PC-3 (cell line): ENCODE data around the gene KRTAP4-5. TPM values are rescaled to one million over a fixed set of nuclear protein-coding genes. Genes with fewer than 3 reads are reported as not detected.
"Not testable (repeated sequence)": the region's sequence is repeated elsewhere in the genome, so short reads cannot be mapped to it uniquely, and the experiment has no call there.

Experiments
- ATAC-seq: fragments of 200-7000 bp; cut with Tn5 transposase; 2 replicates; pipeline ENCODE4 v1.9.1; 2020; ENCODE audit warnings: mild to moderate bottlenecking, moderate library complexity
- BruUV-seq: library from RNA; stranded (reverse); fragments of 400-500 nt; replicated peaks from 2 replicates; lab custom pipeline; 2021; lab: Mats Ljungman, UMichigan
- CTCF ChIA-PET: fragments of 300-600 bp; sonication (Branson Sonifier 250); formaldehyde crosslinking; loops from one replicate; lab custom pipeline; 2022; ENCODE audit warnings: antibody characterized with exemption; lab: Charles Lee
- POLR2A ChIA-PET: fragments of 300-600 bp; sonication (Branson Sonifier 250); formaldehyde crosslinking; loops from one replicate; lab custom pipeline; 2022; ENCODE audit warnings: antibody characterized with exemption; ENCODE audit not compliant: unreplicated experiment; lab: Charles Lee
- DNase-seq: peaks from one replicate; pipeline ENCODE4 v3.0.0-alpha.2; 2015
- H2AFZ ChIP-seq: fragments of 300-600 bp; sonication (generic); 2 replicates; pipeline ENCODE4 v1.6.0; 2016; ENCODE audit warnings: antibody characterized with exemption, low read length
- H3F3A ChIP-seq: fragments of 300-600 bp; sonication (generic); one replicate; pipeline ENCODE4 v1.6.0; 2017; ENCODE audit warnings: antibody characterized with exemption, low read length, control low read depth, mild to moderate bottlenecking; ENCODE audit not compliant: unreplicated experiment
- H3K27ac ChIP-seq: fragments of 300-600 bp; sonication (generic); 2 replicates; pipeline ENCODE4 v1.5.1; 2016; ENCODE audit warnings: mild to moderate bottlenecking, low read length
- H3K27me3 ChIP-seq: fragments of 300-600 bp; sonication (generic); 2 replicates; pipeline ENCODE4 v1.6.1; 2016; ENCODE audit warnings: low read length, mixed read lengths
- H3K36me3 ChIP-seq: fragments of 300-600 bp; sonication (generic); 2 replicates; pipeline ENCODE4 v1.6.1; 2016; ENCODE audit warnings: low read depth, mixed run types, low read length, mixed read lengths
- H3K4me1 ChIP-seq: fragments of 300-600 bp; sonication (generic); 2 replicates; pipeline ENCODE4 v1.5.1; 2016; ENCODE audit warnings: low read length; ENCODE audit not compliant: insufficient read depth
- H3K4me2 ChIP-seq: fragments of 300-600 bp; sonication (generic); 2 replicates; pipeline ENCODE4 v1.6.0; 2016; ENCODE audit warnings: low read length
- H3K4me3 ChIP-seq: fragments of 300-600 bp; sonication (generic); 2 replicates; pipeline ENCODE4 v1.5.1; 2016; ENCODE audit warnings: mild to moderate bottlenecking, low read length, mixed read lengths
- H3K79me2 ChIP-seq: fragments of 300-600 bp; sonication (generic); 2 replicates; pipeline ENCODE4 v1.6.1; 2017; ENCODE audit warnings: low read length, mixed read lengths
- H3K9ac ChIP-seq: fragments of 300-600 bp; sonication (generic); 2 replicates; pipeline ENCODE4 v1.6.0; 2016; ENCODE audit warnings: mild to moderate bottlenecking, low read length
- H3K9me2 ChIP-seq: fragments of 300-600 bp; sonication (generic); replicated peaks from 2 replicates; pipeline ENCODE4 v1.6.1; 2016; ENCODE audit warnings: mixed run types, low read length, mixed read lengths
- H3K9me3 ChIP-seq: fragments of 300-600 bp; sonication (generic); 2 replicates; pipeline ENCODE4 v1.6.1; 2016; ENCODE audit warnings: low read length, mixed read lengths
- H4K20me1 ChIP-seq: fragments of 300-600 bp; sonication (generic); 2 replicates; pipeline ENCODE4 v1.6.1; 2016; ENCODE audit warnings: low read length, mixed read lengths
- CTCF ChIP-seq: fragments of 300-600 bp; sonication (generic); conservative IDR thresholded peaks from 2 replicates; pipeline ENCODE4 v1.5.1; 2017; ENCODE audit warnings: antibody characterized with exemption, low read depth, mild to moderate bottlenecking, low read length
- EZH2 ChIP-seq: fragments of 300-600 bp; sonication (generic); IDR thresholded peaks from one replicate; pipeline ENCODE4 v1.6.1; 2017; ENCODE audit warnings: antibody characterized with exemption, mild to moderate bottlenecking, low read length; ENCODE audit not compliant: unreplicated experiment
- EZH2phosphoT487 ChIP-seq: fragments of 300-600 bp; sonication (generic); IDR thresholded peaks from 2 replicates; pipeline ENCODE4 v1.6.1; 2018; ENCODE audit warnings: mild to moderate bottlenecking, antibody characterized with exemption, low read length, borderline replicate concordance
- intact Hi-C: fragments of 100-400 bp; cut with micrococcal nuclease; formaldehyde crosslinking; loops from 2 replicates; pipeline ENCODE4 v1.9.0; 2023
- total RNA-seq: library from RNA; depleted of rRNA; stranded (reverse); fragments of >200 nt; gene quantifications from 2 replicates; pipeline ENCODE4 v1.2.3, GENCODE V29; 2014

KRTAP4-5 gene
- total RNA-seq, 1 experiment from 2014 or later: not detected

GRCh38 chr17:41153856-41154255 is 4.2 kb upstream of the KRTAP4-5 start:
- Histone ChIP-seq H3K9me2 (no peaks in the 10 kb centered on the region), H2AFZ (no peak overlapping the region), H3K9ac (no peak overlapping the region), H3K4me2 (no peak overlapping the region), H3K9me3 (no peaks in the 10 kb centered on the region), H3K79me2 (no peaks in the 10 kb centered on the region), H3K4me3 (no peak overlapping the region), H3K4me1 (no peaks in the 10 kb centered on the region; the same call in 1 of the 2 replicates), H3K27me3 (no peaks in the 10 kb centered on the region), H4K20me1 (no peaks in the 10 kb centered on the region), H3K36me3 (no peaks in the 10 kb centered on the region), H3K27ac (no peak overlapping the region), H3F3A (no peaks in the 10 kb centered on the region)
- ChIA-PET CTCF (no interaction called here), POLR2A (no interaction called here)
- intact Hi-C loops: no loop called here
- DNase-seq: no peak
- no TSS peak for BruUV-seq
- TF ChIP-seq EZH2 (no peak), EZH2phosphoT487 (no peak), CTCF (no peak)
- no peak for ATAC-seq

DNA sequence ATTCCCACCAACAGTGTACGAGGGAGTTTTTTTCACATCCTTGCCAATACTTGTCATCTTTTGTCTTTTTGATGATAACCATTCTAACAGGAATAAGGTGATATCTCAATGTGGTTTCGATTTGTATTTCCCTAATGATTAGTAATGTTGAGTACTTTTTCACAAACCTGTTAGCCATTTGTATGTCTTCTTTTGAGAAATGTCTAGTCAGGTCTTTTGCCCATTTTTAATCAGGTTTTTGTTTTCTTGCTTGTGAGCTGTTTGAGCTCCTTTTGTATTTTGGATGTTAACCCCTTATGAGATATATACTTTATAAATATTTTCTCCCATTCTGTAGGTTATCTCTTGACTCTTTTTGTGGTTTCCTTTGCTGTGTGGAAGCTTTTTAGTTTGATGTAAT is 1.9 kb upstream of the KRTAP4-5 start:
- DNase-seq (no peak), ATAC-seq (no peak)
- Histone ChIP-seq H3K27me3 (no peaks in the 10 kb centered on the region), H3K4me1 (no peaks in the 10 kb centered on the region; the same call in 1 of the 2 replicates), H3K9me3 (no peaks in the 10 kb centered on the region), H3K9me2 (no peaks in the 10 kb centered on the region), H3K36me3 (no peaks in the 10 kb centered on the region), H3K27ac (no peak overlapping the region), H3F3A (no peaks in the 10 kb centered on the region), H3K9ac (no peak overlapping the region), H2AFZ (no peak overlapping the region), H3K4me3 (no peak overlapping the region), H3K79me2 (no peaks in the 10 kb centered on the region), H4K20me1 (no peaks in the 10 kb centered on the region), H3K4me2 (no peak overlapping the region)
- BruUV-seq: no TSS peak
- no peak for TF ChIP-seq CTCF
- no peak for TF ChIP-seq EZH2
- TF ChIP-seq EZH2phosphoT487: no peak
- intact Hi-C loops: no loop called here
- CTCF ChIA-PET: no interaction called here
- POLR2A ChIA-PET: no interaction called here

- intact Hi-C loops: no loop called here
- H3F3A ChIP-seq: no peaks in the 10 kb centered on the region
- H3K36me3 ChIP-seq: no peaks in the 10 kb centered on the region
- no peaks in the 10 kb centered on the region; the same call in 1 of the 2 replicates for H3K4me1 ChIP-seq
- H3K4me3 ChIP-seq: no peak overlapping the region
- H3K79me2 ChIP-seq: no peaks in the 10 kb centered on the region
- ATAC-seq (no peak), DNase-seq (no peak)
- H3K4me2 ChIP-seq: no peak overlapping the region
- no peak overlapping the region for H2AFZ ChIP-seq
- no peaks in the 10 kb centered on the region for H3K27me3 ChIP-seq
- no peak overlapping the region for H3K9ac ChIP-seq
- H3K27ac ChIP-seq: no peak overlapping the region
- no peaks in the 10 kb centered on the region for H3K9me2 ChIP-seq
- BruUV-seq: no TSS peak
- no peaks in the 10 kb centered on the region for H4K20me1 ChIP-seq
- no peaks in the 10 kb centered on the region for H3K9me3 ChIP-seq
- CTCF ChIA-PET: no interaction called here
- no peak for TF ChIP-seq EZH2phosphoT487
- TF ChIP-seq CTCF: no peak
- no peak for TF ChIP-seq EZH2
- POLR2A ChIA-PET: interaction anchor here (0.6 kb wide), 1 partner anchor 46 kb away, joined by 3 read pairs; no protein-coding TSS in a partner anchor
Observed at GRCh38 chr17:41150026-41150425, 401 bp upstream of the KRTAP4-5 start.

GRCh38 chr17:41148971-41149651 is 514 bp downstream of the KRTAP4-5 start:
- H4K20me1 ChIP-seq, H3K9me2 ChIP-seq, H2AFZ ChIP-seq, H3K27ac ChIP-seq, H3F3A ChIP-seq, H3K27me3 ChIP-seq, H3K36me3 ChIP-seq, H3K79me2 ChIP-seq, H3K4me3 ChIP-seq, CTCF ChIA-PET, H3K9me3 ChIP-seq, intact Hi-C loops, H3K4me2 ChIP-seq, BruUV-seq, H3K4me1 ChIP-seq, H3K9ac ChIP-seq: not testable (repeated sequence)
- 0 out of 2 replicates have a peak, but pooled peaks have one; percentile 20 for ATAC-seq
- DNase-seq: peak; percentile 22
- POLR2A ChIA-PET: interaction anchor here (0.7 kb wide), 1 partner anchor 247 kb away, joined by 3 read pairs; no protein-coding TSS in a partner anchor
